ENCODE data around the gene CD69. TPM values are rescaled to one million over a fixed set of nuclear protein-coding genes. Genes with fewer than 3 reads are reported as not detected.
"Not testable (repeated sequence)": the region's sequence is repeated elsewhere in the genome, so short reads cannot be mapped to it uniquely, and the experiment has no call there.

CD69 gene
- total and polyA plus RNA-seq, 2 experiments from 2014 or later: not detected

DNA sequence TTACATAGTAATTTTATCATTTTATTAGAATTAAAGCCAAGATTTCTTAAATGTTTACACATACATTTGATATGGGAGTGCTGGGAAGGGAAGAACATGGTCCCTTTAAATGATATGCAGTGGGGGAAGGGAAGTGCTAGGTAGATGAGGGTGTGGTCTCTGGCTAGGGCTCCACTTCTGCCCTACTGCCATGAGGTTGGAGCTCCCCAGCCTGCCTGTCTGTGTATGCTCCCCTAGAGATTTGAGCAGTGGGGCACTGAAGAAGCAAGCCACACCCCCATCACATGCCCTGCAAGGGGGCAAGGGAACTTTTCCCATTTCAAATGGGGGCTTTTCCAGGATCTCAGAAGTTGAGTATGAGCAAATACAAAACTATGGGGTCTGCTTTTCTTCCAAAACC lies 53.3 kb downstream of the CD69 start:
- in situ Hi-C loops (cut with MboI): loop anchor here (5.0 kb wide), 1 partner anchor 60 kb away; no protein-coding TSS in a partner anchor
- H2AFZ ChIP-seq: no peak overlapping the region
- no peaks in the 10 kb centered on the region for H3K36me3 ChIP-seq (ENCODE audit: low read depth)
- H3K9me2 ChIP-seq (ENCODE audit: insufficient read depth): no peaks in the 10 kb centered on the region
- H3K4me3 ChIP-seq: no peak overlapping the region
- H3K9me3 ChIP-seq (ENCODE audit: low read depth): no peaks in the 10 kb centered on the region
- H3K4me2 ChIP-seq (ENCODE audit: unreplicated experiment): no peak overlapping the region
- no peak for TF ChIP-seq EZH2 (IDR thresholded peaks at IDR 0.05; ENCODE audit: insufficient read depth, poor library complexity, severe bottlenecking)
- TF ChIP-seq EZH2phosphoT487 (IDR thresholded peaks at IDR 0.05; ENCODE audit: insufficient read depth, low read depth): no peak
- peaks cover 9% of the 10 kb centered on the region; the same call in 1 of the 2 replicates for H3K4me1 ChIP-seq (ENCODE audit: insufficient read depth)
- H4K20me1 ChIP-seq (ENCODE audit: insufficient read depth): no peaks in the 10 kb centered on the region
- no peaks in the 10 kb centered on the region for H3K27me3 ChIP-seq (replicated peaks; ENCODE audit: insufficient read depth)
- H3K9ac ChIP-seq: no peak overlapping the region
- no peaks in the 10 kb centered on the region for H3K79me2 ChIP-seq (ENCODE audit: insufficient read depth)
- no peak for DNase-seq
- H3F3A ChIP-seq (ENCODE audit: insufficient read depth): no peaks in the 10 kb centered on the region
- no peak overlapping the region for H3K27ac ChIP-seq

DNA sequence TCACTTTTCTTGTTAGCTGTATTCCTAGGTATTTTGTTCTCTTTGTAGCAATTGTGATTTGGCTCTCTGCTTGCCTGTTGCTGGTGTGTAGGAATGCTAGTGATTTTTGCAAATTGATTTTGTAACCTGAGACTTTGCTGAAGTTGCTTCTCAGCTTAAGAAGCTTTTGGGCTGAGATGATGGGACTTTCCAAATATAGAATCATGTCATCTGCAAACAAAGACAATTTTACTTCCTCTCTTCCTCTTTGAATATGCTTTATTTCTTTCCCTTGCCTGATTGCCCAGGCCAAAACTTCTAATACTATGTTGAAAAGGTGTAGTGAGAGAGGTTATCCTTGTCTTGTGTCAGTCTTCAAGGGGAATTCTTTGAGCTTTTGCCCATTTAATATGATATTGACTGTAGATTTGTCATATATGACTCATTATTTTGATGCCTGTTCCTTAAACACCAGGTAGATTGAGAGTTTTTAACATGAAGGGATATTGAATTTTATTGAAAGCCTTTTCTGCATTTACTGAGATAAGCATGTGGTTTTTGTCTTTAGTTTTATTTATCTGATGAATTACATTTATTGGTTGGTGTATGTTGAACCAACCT lies 54.5 kb downstream of the CD69 start:
- no peak for TF ChIP-seq EZH2phosphoT487 (IDR thresholded peaks at IDR 0.05; ENCODE audit: insufficient read depth, low read depth)
- no peak for TF ChIP-seq EZH2 (IDR thresholded peaks at IDR 0.05; ENCODE audit: insufficient read depth, poor library complexity, severe bottlenecking)
- H3K9ac ChIP-seq: no peak overlapping the region
- no peak for DNase-seq
- H3K27ac ChIP-seq: no peak overlapping the region
- no peaks in the 10 kb centered on the region for H3K9me3 ChIP-seq (ENCODE audit: low read depth)
- H3F3A ChIP-seq (ENCODE audit: insufficient read depth): no peaks in the 10 kb centered on the region
- H3K27me3 ChIP-seq (replicated peaks; ENCODE audit: insufficient read depth): no peaks in the 10 kb centered on the region
- no peak overlapping the region for H3K4me3 ChIP-seq
- no peaks in the 10 kb centered on the region for H3K79me2 ChIP-seq (ENCODE audit: insufficient read depth)
- no peak overlapping the region for H3K4me2 ChIP-seq (ENCODE audit: unreplicated experiment)
- in situ Hi-C loops (cut with MboI): loop anchor here (5.0 kb wide), 1 partner anchor 59 kb away; no protein-coding TSS in a partner anchor
- no peaks in the 10 kb centered on the region for H4K20me1 ChIP-seq (ENCODE audit: insufficient read depth)
- no peaks in the 10 kb centered on the region for H3K36me3 ChIP-seq (ENCODE audit: low read depth)
- H3K4me1 ChIP-seq (ENCODE audit: insufficient read depth): no peaks in the 10 kb centered on the region
- H2AFZ ChIP-seq: no peak overlapping the region
- no peaks in the 10 kb centered on the region for H3K9me2 ChIP-seq (ENCODE audit: insufficient read depth)

DNA sequence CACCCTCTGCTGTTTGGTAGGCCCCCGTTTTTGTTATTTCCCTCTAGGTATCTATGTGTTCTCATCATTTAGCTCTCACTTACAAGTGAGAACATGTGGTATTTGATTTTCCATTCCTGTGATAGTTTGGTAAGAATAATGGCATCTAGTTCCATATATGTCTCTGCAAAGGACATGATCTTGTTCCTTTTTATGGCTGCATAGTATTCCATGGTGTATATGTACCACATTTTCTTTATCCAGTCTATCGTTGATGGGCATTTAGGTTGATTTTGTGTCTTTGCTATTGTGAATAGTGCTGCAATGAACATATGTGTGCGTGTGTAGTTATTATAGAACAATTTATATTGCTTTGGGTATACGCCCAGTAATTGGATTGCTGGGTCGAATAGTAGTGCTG lies 56.1 kb downstream of the CD69 start:
- H3K9me3 ChIP-seq (ENCODE audit: low read depth); in situ Hi-C loops (cut with MboI); H3K4me1 ChIP-seq (ENCODE audit: insufficient read depth); H3K36me3 ChIP-seq (ENCODE audit: low read depth); H3F3A ChIP-seq (ENCODE audit: insufficient read depth); H3K9ac ChIP-seq; H3K27ac ChIP-seq; H3K79me2 ChIP-seq (ENCODE audit: insufficient read depth); H4K20me1 ChIP-seq (ENCODE audit: insufficient read depth); DNase-seq; H3K4me2 ChIP-seq (ENCODE audit: unreplicated experiment); H3K27me3 ChIP-seq (replicated peaks; ENCODE audit: insufficient read depth); H3K4me3 ChIP-seq; H3K9me2 ChIP-seq (ENCODE audit: insufficient read depth); H2AFZ ChIP-seq: not testable (repeated sequence)
- WGBS, 2 experiments (ENCODE audit: low coverage in 1 of 2, low lambda C conversion rate in 2 of 2, missing lambda C conversion rate in 2 of 2): 60 to 65% methylated on average over 5 of the region's 5 CpGs

Other genes starting within 250 kb of the CD69 start
- not detected in 2 replicates for gene KLRB1, start 153.0 kb downstream of the CD69 start, total RNA-seq (2014; rRNA removed; shearing (Covaris generic))
- gene KLRB1, start 153.0 kb downstream of the CD69 start, polyA plus RNA-seq (2016; fragmentation: Nextera tagmentation; extraction: Ambion mirVana): not detected in 2 replicates
- gene CLEC2D, start 91.2 kb downstream of the CD69 start, total RNA-seq (2014; rRNA removed; shearing (Covaris generic)): 0.54 and 6.6 TPM in 2 replicates
- 1.1 and 2.8 TPM in 2 replicates for gene CLEC2D, start 91.2 kb downstream of the CD69 start, polyA plus RNA-seq (2016; fragmentation: Nextera tagmentation; extraction: Ambion mirVana)
- not detected in 2 replicates for gene CLECL1, start 27.8 kb downstream of the CD69 start, total RNA-seq (2014; rRNA removed; shearing (Covaris generic))
- gene CLECL1, start 27.8 kb downstream of the CD69 start, polyA plus RNA-seq (2016; fragmentation: Nextera tagmentation; extraction: Ambion mirVana): not detected in 2 replicates
- not detected in 2 replicates for gene KLRF1, start 66.6 kb upstream of the CD69 start, total RNA-seq (2014; rRNA removed; shearing (Covaris generic))
- not detected in 2 replicates for gene KLRF1, start 66.6 kb upstream of the CD69 start, polyA plus RNA-seq (2016; fragmentation: Nextera tagmentation; extraction: Ambion mirVana)
- gene CLEC2B, start 108.5 kb upstream of the CD69 start, total RNA-seq (2014; rRNA removed; shearing (Covaris generic)): 6.2 and 7.2 TPM in 2 replicates
- gene CLEC2B, start 108.5 kb upstream of the CD69 start, polyA plus RNA-seq (2016; fragmentation: Nextera tagmentation; extraction: Ambion mirVana): 11.7 and 12.2 TPM in 2 replicates
- not detected in 2 replicates for gene KLRF2, start 120.6 kb upstream of the CD69 start, total RNA-seq (2014; rRNA removed; shearing (Covaris generic))
- not detected in 2 replicates for gene KLRF2, start 120.6 kb upstream of the CD69 start, polyA plus RNA-seq (2016; fragmentation: Nextera tagmentation; extraction: Ambion mirVana)
- not detected in 2 replicates for gene CLEC2A, start 171.5 kb upstream of the CD69 start, total RNA-seq (2014; rRNA removed; shearing (Covaris generic))
- gene CLEC2A, start 171.5 kb upstream of the CD69 start, polyA plus RNA-seq (2016; fragmentation: Nextera tagmentation; extraction: Ambion mirVana): not detected in 2 replicates
- gene CLEC12A, start 210.5 kb upstream of the CD69 start, total RNA-seq (2014; rRNA removed; shearing (Covaris generic)): not detected in 2 replicates
- gene CLEC12A, start 210.5 kb upstream of the CD69 start, polyA plus RNA-seq (2016; fragmentation: Nextera tagmentation; extraction: Ambion mirVana): not detected in 2 replicates
- not detected in 2 replicates for gene CLEC1B, start 238.2 kb upstream of the CD69 start, total RNA-seq (2014; rRNA removed; shearing (Covaris generic))
- gene CLEC1B, start 238.2 kb upstream of the CD69 start, polyA plus RNA-seq (2016; fragmentation: Nextera tagmentation; extraction: Ambion mirVana): not detected in 2 replicates
- not detected in 2 replicates for gene CLEC12B, start 249.7 kb upstream of the CD69 start, total RNA-seq (2014; rRNA removed; shearing (Covaris generic))
- not detected in 2 replicates for gene CLEC12B, start 249.7 kb upstream of the CD69 start, polyA plus RNA-seq (2016; fragmentation: Nextera tagmentation; extraction: Ambion mirVana)

All from GM23248 (cell line).